Spleen (tissue), 11 donors: ENCODE results near the gene NAALADL2. TPM values are rescaled to one million over a fixed set of nuclear protein-coding genes. Genes with fewer than 3 reads are reported as not detected.

Experiments used
- DNase-seq: peaks from one replicate; pipeline ENCODE4 v3.0.0-alpha.2; 2020
- H3K27ac ChIP-seq, 8 donors: fragments of 200-600 bp; sonication (generic) in 7 of 8; 1 replicate in 4 of 8; 2 replicates in 4 of 8; pipeline versions ENCODE4 v1.5.0 to v1.8.0; 2016 to 2021; ENCODE audit warnings: inconsistent platforms in 4 of 8, mild to moderate bottlenecking in 4 of 8, moderate library complexity in 1 of 8
- H3K27me3 ChIP-seq, 7 donors: fragments of 200-600 bp; sonication (generic) in 6 of 7; replicated peaks in 1 of 7; 1 replicate in 4 of 7; 2 replicates in 3 of 7; pipeline versions ENCODE4 v1.5.0 to v1.8.0; 2016 to 2021; ENCODE audit warnings: inconsistent platforms in 3 of 7, mild to moderate bottlenecking in 1 of 7
- H3K36me3 ChIP-seq, 6 donors: fragments of 200-600 bp; sonication (generic) in 5 of 6; 1 replicate in 4 of 6; 2 replicates in 2 of 6; pipeline versions ENCODE4 v1.5.0 to v1.8.0; 2016 to 2021; ENCODE audit warnings: inconsistent platforms in 2 of 6
- H3K4me1 ChIP-seq, 6 donors: fragments of 200-600 bp; sonication (generic) in 5 of 6; 1 replicate in 3 of 6; 2 replicates in 3 of 6; pipeline versions ENCODE4 v1.5.0 to v1.8.0; 2016 to 2021; ENCODE audit warnings: inconsistent platforms in 3 of 6
- H3K4me3 ChIP-seq, 8 donors: fragments of 200-600 bp; sonication (generic) in 7 of 8; 1 replicate in 4 of 8; 2 replicates in 4 of 8; pipeline versions ENCODE4 v1.5.0 to v1.8.0; 2016 to 2021; ENCODE audit warnings: inconsistent platforms in 4 of 8, mild to moderate bottlenecking in 4 of 8, moderate library complexity in 2 of 8
- H3K9me3 ChIP-seq, 8 donors: fragments of 200-600 bp; sonication (generic) in 7 of 8; 1 replicate in 4 of 8; 2 replicates in 4 of 8; pipeline versions ENCODE4 v1.5.0 to v1.8.0; 2016 to 2021; ENCODE audit warnings: inconsistent platforms in 4 of 8
- POLR2A ChIP-seq, 3 donors: fragments of 450-650 bp; IDR thresholded peaks; one replicate each; pipeline ENCODE4 v1.5.1; 2017; ENCODE audit warnings: antibody characterized with exemption in 3 of 3, mild to moderate bottlenecking in 1 of 3
- POLR2AphosphoS5 ChIP-seq, 3 donors: sonication (generic); formaldehyde crosslinking; IDR thresholded peaks; one replicate each; pipeline ENCODE4 v1.5.1; 2017; ENCODE audit warnings: antibody characterized with exemption in 3 of 3
- WGBS, 5 donors: extraction: QIAGEN DNeasy Blood & Tissue Kit in 3 of 5; methylation state at CpG; one replicate each; pipeline versions ENCODE4 v1.1.5 to v1.1.7; 2013 to 2018; 5-methylcytosine and 5-hydroxymethylcytosine counted together
- intact Hi-C: fragments of 100-400 bp; cut with DNase I; formaldehyde crosslinking; loops from one replicate; pipeline ENCODE4 v1.15.0; 2023; ENCODE audit warnings: low total_unique reads
- polyA plus RNA-seq, 3 donors: library from polyadenylated mRNA; stranded (reverse); fragments of 200-250 nt; gene quantifications; one replicate each; pipeline ENCODE4 v1.2.1, GENCODE V29; 2013
- total RNA-seq, 7 donors: library from RNA; depleted of rRNA in 3 of 7; stranded (reverse); fragments of >200 nt in 3 of 7; fragmentation: NEBNext Ultra II Directional in 4 of 7; extraction: Animal tissue kit (Norgen Biotek cat#: 25700) in 4 of 7; gene quantifications; one replicate each; pipeline versions ENCODE4 v1.1.0 to v1.2.1, GENCODE V29; 2016 to 2021
- TF ChIP-seq, protein P1 (sequence below), 11 experiments: fragments of 200-600 bp in 7 of 11; fragments of 450-650 bp in 4 of 11; sonication (generic) in 4 of 11; IDR thresholded peaks in 8 of 11; conservative IDR thresholded peaks in 3 of 11; 1 replicate in 7 of 11; 2 replicates in 4 of 11; pipeline versions ENCODE4 v1.4.0 to v1.8.0; 2016 to 2021; ENCODE audit warnings: antibody characterized with exemption in 11 of 11, inconsistent platforms in 4 of 11, mild to moderate bottlenecking in 1 of 11
- donor health status: healthy with polysubstance abuse.
- donor health status: DM: no; HTN: no; CAD: no; lungs with moderate emphysema.
- donor health status: DM: no; HTN: no; CAD: no.
- donor health status: Bipolar disorder and iron deficiency.
- donor health status: healthy.
- donor health status: DM: no; HTN: no; CAD: no.
- donor health status: DM: yes; HTN: yes; CAD: no.

Gene NAALADL2
- total and polyA plus RNA-seq, 10 donors: 0.09 to 14.4 (median 6.4) TPM

DNA sequence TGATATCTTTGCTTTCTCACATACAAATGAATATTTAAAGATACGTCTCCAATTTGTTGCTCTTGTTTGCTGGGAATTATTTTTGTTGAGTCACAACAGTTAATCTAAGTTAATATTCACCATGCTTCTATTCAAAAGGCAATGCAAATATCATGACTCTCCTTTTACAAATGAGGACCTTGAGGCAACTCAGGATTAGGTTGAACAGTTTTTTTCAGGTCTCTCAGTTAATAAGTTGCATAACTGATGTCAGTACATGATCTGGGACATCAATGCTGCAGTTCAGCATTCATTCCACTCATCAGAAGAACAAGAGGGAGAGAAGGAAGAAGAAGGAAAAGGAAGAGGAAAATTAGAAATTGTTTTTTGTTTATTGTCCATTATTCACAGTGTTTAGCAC lies 781 bp upstream of the NAALADL2 start:
- Histone ChIP-seq H3K27me3 (no peaks in the 10 kb centered on the region), H3K27ac (no peak overlapping the region), H3K36me3 (no peaks in the 10 kb centered on the region), H3K4me1 (no peaks in the 10 kb centered on the region), H3K4me3 (no peak overlapping the region), H3K9me3 (peaks cover 0 to 3% (median 0%) of the 10 kb centered on the region in 8 donors)
- WGBS, 5 donors: 84 to 98% (median 89%) methylated on average over 1 of the region's 1 CpG
- DNase-seq: no peak
- TF ChIP-seq POLR2A (IDR thresholded peaks at IDR 0.05) (no peak), POLR2AphosphoS5 (IDR thresholded peaks at IDR 0.05) (no peak)
- TF ChIP-seq, protein P1, sequence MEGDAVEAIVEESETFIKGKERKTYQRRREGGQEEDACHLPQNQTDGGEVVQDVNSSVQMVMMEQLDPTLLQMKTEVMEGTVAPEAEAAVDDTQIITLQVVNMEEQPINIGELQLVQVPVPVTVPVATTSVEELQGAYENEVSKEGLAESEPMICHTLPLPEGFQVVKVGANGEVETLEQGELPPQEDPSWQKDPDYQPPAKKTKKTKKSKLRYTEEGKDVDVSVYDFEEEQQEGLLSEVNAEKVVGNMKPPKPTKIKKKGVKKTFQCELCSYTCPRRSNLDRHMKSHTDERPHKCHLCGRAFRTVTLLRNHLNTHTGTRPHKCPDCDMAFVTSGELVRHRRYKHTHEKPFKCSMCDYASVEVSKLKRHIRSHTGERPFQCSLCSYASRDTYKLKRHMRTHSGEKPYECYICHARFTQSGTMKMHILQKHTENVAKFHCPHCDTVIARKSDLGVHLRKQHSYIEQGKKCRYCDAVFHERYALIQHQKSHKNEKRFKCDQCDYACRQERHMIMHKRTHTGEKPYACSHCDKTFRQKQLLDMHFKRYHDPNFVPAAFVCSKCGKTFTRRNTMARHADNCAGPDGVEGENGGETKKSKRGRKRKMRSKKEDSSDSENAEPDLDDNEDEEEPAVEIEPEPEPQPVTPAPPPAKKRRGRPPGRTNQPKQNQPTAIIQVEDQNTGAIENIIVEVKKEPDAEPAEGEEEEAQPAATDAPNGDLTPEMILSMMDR (IDR thresholded peaks at IDR 0.05 in 8 of 11, conservative IDR thresholded peaks at IDR 0.05 in 3 of 11): no peak
- intact Hi-C loops: no loop called here

DNA sequence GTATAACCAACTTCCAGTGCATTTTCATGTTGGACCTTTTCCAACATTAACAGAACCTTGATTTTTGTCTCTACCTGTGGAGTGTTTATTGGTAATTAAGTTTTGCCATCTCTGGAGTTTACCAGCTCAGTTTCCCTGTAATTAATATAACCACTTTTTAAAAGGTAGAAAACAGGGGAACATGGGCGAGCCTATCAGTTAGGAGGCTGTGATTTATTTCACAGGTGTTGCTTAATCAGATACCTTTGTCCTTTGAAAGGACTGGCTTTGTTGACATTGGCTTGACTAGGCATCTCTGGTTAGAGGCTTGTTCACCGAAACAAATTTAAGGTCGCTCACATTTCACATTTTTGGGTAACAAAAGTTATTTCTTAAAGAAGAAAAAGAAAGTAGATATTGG lies 622 bp downstream of the NAALADL2 start:
- Histone ChIP-seq H3K4me3 (no peak overlapping the region), H3K27ac (no peak overlapping the region), H3K27me3 (no peaks in the 10 kb centered on the region), H3K4me1 (no peaks in the 10 kb centered on the region), H3K36me3 (no peaks in the 10 kb centered on the region), H3K9me3 (peaks cover 0 to 3% (median 0%) of the 10 kb centered on the region in 8 donors)
- TF ChIP-seq POLR2AphosphoS5 (IDR thresholded peaks at IDR 0.05): no peak
- TF ChIP-seq, protein P1 (IDR thresholded peaks at IDR 0.05 in 8 of 11, conservative IDR thresholded peaks at IDR 0.05 in 3 of 11): no peak
- no peak for TF ChIP-seq POLR2A (IDR thresholded peaks at IDR 0.05)
- intact Hi-C loops: no loop called here
- no peak for DNase-seq
- 87 to 95% (median 92%) methylated on average over 3 of the region's 3 CpGs for WGBS, 5 donors

DNA sequence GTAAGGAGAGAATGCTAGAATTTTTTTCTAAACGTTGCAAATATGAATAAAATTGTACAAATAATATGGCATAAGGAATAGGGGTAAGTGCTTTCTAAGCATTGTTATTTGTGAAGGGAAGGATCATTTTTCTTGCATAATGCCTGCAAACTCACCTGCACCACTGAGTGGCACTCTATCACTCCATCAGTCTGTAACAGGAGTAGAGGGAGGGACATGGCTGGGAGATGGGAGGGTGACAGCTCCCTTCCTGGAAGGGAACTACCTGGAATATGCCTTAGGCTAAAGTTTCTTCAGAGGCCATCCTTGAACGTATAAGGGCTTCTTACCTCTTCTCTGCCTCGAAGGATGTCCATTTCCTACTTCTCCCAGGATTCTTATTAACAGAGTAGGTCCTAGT lies 3.0 kb downstream of the NAALADL2 start:
- no peak for TF ChIP-seq POLR2A (IDR thresholded peaks at IDR 0.05)
- no peak for TF ChIP-seq POLR2AphosphoS5 (IDR thresholded peaks at IDR 0.05)
- TF ChIP-seq, protein P1 (IDR thresholded peaks at IDR 0.05 in 8 of 11, conservative IDR thresholded peaks at IDR 0.05 in 3 of 11): no peak
- H3K27ac ChIP-seq: no peak overlapping the region
- intact Hi-C loops: no loop called here

DNA sequence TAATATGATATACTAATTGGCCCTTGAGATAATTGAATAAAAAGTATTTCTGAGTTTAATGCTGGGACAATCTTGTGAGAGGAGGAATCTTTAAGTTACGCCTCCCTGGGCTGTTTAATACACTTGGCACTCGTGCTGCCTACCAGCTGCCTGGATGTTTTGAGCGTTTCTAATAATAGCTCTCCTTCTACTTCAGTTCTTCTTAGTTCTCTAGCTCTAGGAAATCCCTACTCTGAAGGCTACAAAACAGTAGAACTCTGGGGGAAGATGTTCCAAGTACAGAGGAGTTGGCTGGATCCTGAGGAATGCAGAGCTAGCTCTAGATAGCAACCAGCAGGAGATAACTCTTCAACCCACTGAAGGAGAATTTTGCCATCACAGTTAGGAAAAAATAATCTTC lies 3.5 kb downstream of the NAALADL2 start:
- DNase-seq: no peak
- H3K4me3 ChIP-seq: no peak overlapping the region
- no peak overlapping the region for H3K27ac ChIP-seq
- WGBS, 5 donors: 61 to 82% (median 71%) methylated on average over 3 of the region's 3 CpGs
- no peaks in the 10 kb centered on the region for H3K4me1 ChIP-seq
- peaks cover 0 to 3% (median 0%) of the 10 kb centered on the region in 8 donors for H3K9me3 ChIP-seq
- no peaks in the 10 kb centered on the region for H3K36me3 ChIP-seq
- intact Hi-C loops: no loop called here
- TF ChIP-seq POLR2A (IDR thresholded peaks at IDR 0.05): no peak
- H3K27me3 ChIP-seq: no peaks in the 10 kb centered on the region

More for the DNA sequence above, 3.0 kb downstream of the NAALADL2 start:
- 53 to 71% (median 64%) methylated on average over 3 of the region's 3 CpGs for WGBS, 5 donors
- no peaks in the 10 kb centered on the region for H3K27me3 ChIP-seq
- H3K9me3 ChIP-seq: peaks cover 0 to 3% (median 0%) of the 10 kb centered on the region in 8 donors
- DNase-seq: no peak
- no peaks in the 10 kb centered on the region for H3K4me1 ChIP-seq
- H3K36me3 ChIP-seq: no peaks in the 10 kb centered on the region
- H3K4me3 ChIP-seq: no peak overlapping the region

DNA sequence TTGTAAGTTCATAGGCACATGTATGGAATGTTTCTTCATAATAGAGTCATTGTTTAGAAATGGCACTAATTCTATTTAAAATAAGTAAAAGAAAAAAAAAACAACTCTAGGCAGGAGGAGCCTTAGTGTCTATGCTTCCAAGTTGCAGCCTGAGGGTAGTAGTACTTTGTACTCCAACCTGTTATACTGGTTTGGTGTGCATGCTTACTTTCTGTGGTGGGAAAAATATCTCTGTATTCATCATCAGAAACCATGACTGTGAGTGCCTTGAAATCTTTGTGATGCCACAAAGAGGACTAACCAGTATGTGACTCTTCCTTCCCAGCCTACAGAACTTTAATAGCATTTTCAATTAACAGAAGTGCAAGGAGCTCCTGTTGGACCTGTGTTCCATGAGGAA lies 4.4 kb downstream of the NAALADL2 start:
- DNase-seq: no peak
- no peak overlapping the region for H3K4me3 ChIP-seq
- intact Hi-C loops: no loop called here
- no peaks in the 10 kb centered on the region for H3K36me3 ChIP-seq
- TF ChIP-seq POLR2A (IDR thresholded peaks at IDR 0.05): no peak
- no peak for TF ChIP-seq POLR2AphosphoS5 (IDR thresholded peaks at IDR 0.05)
- TF ChIP-seq, protein P1 (IDR thresholded peaks at IDR 0.05 in 8 of 11, conservative IDR thresholded peaks at IDR 0.05 in 3 of 11): no peak
- H3K4me1 ChIP-seq: no peaks in the 10 kb centered on the region
- no peak overlapping the region for H3K27ac ChIP-seq
- H3K27me3 ChIP-seq: no peaks in the 10 kb centered on the region
- peaks cover 0 to 3% (median 0%) of the 10 kb centered on the region in 8 donors for H3K9me3 ChIP-seq
